ENCODE results near the gene OPHN1.

The OPHN1 gene

GRCh38 chrX:68133181-68133580 lies 300.1 kb downstream of the OPHN1 start:
- no peak overlapping the region for H3K27ac ChIP-seq
- no peak for TF ChIP-seq ZFX (IDR thresholded peaks at IDR 0.05)
- TF ChIP-seq, protein P1, sequence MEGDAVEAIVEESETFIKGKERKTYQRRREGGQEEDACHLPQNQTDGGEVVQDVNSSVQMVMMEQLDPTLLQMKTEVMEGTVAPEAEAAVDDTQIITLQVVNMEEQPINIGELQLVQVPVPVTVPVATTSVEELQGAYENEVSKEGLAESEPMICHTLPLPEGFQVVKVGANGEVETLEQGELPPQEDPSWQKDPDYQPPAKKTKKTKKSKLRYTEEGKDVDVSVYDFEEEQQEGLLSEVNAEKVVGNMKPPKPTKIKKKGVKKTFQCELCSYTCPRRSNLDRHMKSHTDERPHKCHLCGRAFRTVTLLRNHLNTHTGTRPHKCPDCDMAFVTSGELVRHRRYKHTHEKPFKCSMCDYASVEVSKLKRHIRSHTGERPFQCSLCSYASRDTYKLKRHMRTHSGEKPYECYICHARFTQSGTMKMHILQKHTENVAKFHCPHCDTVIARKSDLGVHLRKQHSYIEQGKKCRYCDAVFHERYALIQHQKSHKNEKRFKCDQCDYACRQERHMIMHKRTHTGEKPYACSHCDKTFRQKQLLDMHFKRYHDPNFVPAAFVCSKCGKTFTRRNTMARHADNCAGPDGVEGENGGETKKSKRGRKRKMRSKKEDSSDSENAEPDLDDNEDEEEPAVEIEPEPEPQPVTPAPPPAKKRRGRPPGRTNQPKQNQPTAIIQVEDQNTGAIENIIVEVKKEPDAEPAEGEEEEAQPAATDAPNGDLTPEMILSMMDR (conservative IDR thresholded peaks at IDR 0.05), result no peak

GRCh38 chrX:68132749-68133148 lies 300.5 kb downstream of the OPHN1 start:
- no peak for TF ChIP-seq ZFX (IDR thresholded peaks at IDR 0.05)
- TF ChIP-seq, protein P1 (conservative IDR thresholded peaks at IDR 0.05), result no peak
- no peak overlapping the region for H3K27ac ChIP-seq

DNA sequence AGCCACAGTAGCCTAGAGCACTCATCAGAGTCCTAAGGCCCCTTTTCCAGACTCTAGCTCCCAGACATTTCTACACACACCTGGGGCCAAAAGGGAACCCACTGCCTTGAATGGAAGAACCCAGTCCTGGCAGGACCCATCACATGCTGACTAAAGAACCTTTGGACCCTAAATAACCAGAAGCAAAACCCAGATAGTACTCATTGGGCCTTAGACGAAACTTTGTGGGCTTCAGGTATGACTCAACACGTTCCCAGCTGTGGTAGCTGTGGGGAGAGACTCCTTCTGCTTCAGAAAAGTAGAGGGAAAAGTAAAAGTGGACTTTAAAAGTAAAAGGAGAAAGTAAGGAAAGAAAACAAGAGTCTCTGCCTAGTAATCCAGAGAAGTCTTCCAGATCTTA lies 311.5 kb downstream of the OPHN1 start:
- no peak overlapping the region for H3K27ac ChIP-seq

GRCh38 chrX:68121371-68121770 lies 311.9 kb downstream of the OPHN1 start:
- TF ChIP-seq ZFX (IDR thresholded peaks at IDR 0.05), result no peak
- TF ChIP-seq, protein P1 (conservative IDR thresholded peaks at IDR 0.05), result no peak
- no peak overlapping the region for H3K27ac ChIP-seq

More for the DNA sequence above, 311.5 kb downstream of the OPHN1 start:
- TF ChIP-seq ZFX (IDR thresholded peaks at IDR 0.05), result no peak
- TF ChIP-seq, protein P1 (conservative IDR thresholded peaks at IDR 0.05), result no peak

- TF ChIP-seq, protein P1 (conservative IDR thresholded peaks at IDR 0.05), result no peak
- no peak for TF ChIP-seq ZFX (IDR thresholded peaks at IDR 0.05)
- H3K27ac ChIP-seq, result no peak overlapping the region
These were observed 317.9 kb downstream of the OPHN1 start for GRCh38 chrX:68115371-68115770.

- H3K27ac ChIP-seq, result no peak overlapping the region
- TF ChIP-seq, protein P1 (conservative IDR thresholded peaks at IDR 0.05), result no peak
- no peak for TF ChIP-seq ZFX (IDR thresholded peaks at IDR 0.05)
These were observed 318.6 kb downstream of the OPHN1 start for GRCh38 chrX:68114573-68115129.

GRCh38 chrX:68113837-68114572 lies 319.3 kb downstream of the OPHN1 start:
- no peak for TF ChIP-seq ZFX (IDR thresholded peaks at IDR 0.05)
- TF ChIP-seq, protein P1 (conservative IDR thresholded peaks at IDR 0.05), result no peak
- H3K27ac ChIP-seq, result no peak overlapping the region

Measured in C4-2B (cell line).